NCI-H748 (cell line): Measurements from ENCODE around the gene ACTL6A.

ENCODE experiments used
- DNase-seq: peaks from one replicate; lab custom pipeline; 2025; ENCODE audit not compliant: unreplicated experiment; lab: John Stamatoyannopoulos, UW

The ACTL6A gene

DNA sequence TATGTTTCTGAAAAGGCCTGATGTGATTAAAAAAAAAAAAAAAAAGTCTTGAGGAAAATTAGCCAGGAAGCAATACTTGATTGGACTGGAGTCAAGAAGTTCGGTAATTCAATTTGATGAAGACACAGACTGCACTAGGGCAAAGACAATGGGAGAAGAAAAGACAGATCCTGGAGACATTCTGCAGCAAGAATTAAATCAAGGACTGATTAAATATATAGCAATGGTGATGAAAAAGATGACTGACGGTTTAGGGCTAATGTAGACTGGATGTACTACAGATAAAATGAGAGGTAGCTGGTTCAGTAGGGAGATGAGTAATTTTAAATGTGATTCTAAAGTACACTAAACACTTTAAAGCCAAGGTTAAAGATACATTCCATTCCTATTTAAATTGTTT, 27.9 kb downstream of the ACTL6A start:
- DNase-seq, result no peak

DNA sequence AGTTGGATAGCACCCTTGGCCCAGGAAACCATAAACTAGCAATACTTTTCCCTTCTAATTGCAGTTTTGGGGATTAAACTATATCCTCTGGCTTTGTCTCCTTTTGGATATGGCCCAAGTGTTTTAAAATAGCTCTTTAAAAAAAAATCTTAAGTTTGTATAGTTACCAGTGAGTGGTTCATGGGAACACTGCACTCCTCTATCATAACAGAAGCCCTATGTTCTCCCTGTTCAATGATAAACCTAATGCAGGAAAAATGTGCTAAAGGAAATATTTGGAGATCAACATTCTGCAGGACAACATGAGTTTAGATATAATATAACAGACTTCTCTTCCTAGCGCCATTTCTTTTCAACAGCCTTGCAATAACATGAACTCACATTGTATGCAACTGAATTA, 28.6 kb downstream of the ACTL6A start:
- no peak for DNase-seq

DNA sequence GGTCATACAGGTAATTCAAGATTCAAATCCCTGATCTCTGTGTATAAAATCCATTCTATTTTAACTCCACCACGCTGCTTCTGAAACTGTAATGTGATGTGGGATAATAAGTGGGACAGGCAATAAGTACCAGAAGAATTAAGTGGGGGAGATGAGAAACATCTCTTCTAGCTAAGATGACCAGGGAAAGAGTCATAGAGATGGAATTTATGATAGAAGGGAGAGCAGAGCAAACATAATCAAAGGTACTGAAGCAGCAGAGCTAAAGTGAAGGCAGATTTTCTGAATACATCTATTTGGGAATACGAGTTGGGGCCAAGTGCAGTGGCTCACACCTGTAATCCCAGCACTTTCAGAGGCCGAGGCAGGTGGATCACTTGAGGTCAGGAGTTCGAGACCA, 36.8 kb downstream of the ACTL6A start:
- no peak for DNase-seq

DNA sequence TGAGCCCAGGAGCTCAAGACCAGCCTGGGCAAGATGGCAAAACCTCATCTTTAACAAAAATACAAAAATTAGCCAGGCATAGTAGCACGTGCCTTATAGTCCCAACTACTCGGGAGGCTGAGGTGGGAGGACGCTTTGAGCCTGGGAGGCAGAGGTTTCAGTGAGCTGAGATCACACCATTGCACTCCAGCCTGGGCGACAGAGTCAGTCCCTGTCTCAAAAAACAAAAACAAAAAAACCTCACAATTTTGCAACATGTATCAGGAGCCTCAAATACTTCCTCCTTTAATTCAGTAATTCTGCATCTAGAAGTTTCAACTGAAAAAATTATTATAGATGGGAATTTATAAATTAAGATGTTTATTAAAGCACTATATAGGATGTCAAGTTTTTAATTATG, 40.6 kb downstream of the ACTL6A start:
- no peak for DNase-seq

DNA sequence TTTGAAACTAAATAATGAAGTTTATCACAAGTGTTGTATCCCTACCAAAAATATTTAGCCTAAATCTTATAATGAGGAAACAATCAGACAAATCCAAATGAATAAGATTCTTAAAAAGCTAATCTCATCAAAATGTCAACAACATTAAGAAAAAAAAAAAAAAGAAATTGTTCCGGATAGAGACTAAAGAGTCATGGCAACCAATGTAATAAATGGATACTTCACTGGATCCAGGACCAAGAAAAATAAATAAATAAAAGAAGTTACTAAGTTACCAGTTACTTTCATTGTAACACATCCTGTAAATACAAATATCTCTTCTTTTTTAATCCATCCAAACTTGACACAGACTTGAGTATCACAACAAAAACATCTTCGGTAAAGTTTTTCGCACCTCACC, 41.1 kb downstream of the ACTL6A start:
- no peak for DNase-seq

DNA sequence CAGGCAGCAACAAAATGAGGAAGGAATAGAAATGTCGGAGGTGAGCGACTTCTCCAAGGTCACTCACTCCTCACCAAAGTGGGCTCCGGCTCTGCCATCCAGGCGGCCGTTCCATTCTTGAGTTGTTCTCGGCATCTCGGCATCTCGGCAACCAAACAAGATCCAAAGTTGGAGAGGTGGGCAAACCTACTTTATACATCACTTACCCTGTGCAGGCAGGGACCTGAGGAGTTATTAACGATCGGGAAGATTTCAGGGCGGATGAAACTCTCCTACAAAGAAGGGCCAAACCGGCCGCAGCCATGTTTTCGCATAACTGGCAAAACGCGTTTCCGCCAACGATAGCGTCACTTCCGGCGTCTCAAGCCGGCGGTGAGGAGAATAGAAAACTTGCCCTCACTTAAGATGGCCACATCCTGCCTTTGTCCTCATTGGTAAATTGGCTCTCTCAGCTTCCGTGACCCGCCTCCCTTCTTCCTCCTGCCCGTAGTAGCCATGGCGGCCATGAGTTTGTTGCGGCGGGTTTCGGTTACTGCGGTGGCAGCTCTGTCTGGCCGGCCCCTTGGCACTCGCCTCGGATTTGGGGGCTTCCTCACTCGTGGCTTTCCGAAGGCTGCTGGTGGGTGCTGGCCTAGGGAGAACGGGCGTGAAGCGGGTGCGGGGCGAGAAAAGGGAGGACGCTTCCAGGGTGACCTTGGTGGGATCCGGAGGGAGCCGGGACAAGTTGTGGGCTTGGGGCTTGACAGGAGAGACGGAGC, 41.8 kb downstream of the ACTL6A start, which contains the start of the genes MRPL47 and NDUFB5:
Gene MRPL47 (minus strand): TSS at position 318 of the 758 bp plus-strand sequence. CDS start 14 bp downstream, at position 304.
Gene NDUFB5 (plus strand): TSS at position 474 of the 758 bp plus-strand sequence. CDS start 22 bp downstream, at position 496.
- DNase-seq, result peak; percentile 95

DNA sequence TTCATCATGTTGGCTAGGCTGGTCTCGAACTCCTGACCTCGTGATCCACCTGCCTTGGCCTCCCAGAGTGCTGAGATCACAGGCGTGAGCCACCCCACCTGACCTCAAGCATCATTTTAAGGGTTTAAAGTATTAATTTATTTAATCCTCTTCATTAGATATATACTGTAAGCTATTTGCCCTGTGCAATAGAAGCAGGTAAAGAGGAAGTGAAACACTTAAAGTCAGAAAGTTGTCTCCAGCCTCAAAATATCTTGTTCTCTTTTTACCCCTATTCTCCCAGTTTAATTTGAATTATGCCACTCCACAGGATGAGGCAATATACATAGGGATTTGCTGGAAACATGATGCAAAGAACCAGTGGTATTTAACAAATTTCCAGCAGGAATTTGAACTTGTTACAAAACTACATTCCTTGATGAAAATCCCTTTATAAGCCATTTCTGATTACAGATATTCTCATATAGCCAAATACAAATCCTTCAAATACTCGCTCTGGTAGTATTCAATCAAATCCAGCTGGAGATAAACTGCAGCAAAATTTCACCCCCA, 43.9 kb downstream of the ACTL6A start:
- no peak for DNase-seq

DNA sequence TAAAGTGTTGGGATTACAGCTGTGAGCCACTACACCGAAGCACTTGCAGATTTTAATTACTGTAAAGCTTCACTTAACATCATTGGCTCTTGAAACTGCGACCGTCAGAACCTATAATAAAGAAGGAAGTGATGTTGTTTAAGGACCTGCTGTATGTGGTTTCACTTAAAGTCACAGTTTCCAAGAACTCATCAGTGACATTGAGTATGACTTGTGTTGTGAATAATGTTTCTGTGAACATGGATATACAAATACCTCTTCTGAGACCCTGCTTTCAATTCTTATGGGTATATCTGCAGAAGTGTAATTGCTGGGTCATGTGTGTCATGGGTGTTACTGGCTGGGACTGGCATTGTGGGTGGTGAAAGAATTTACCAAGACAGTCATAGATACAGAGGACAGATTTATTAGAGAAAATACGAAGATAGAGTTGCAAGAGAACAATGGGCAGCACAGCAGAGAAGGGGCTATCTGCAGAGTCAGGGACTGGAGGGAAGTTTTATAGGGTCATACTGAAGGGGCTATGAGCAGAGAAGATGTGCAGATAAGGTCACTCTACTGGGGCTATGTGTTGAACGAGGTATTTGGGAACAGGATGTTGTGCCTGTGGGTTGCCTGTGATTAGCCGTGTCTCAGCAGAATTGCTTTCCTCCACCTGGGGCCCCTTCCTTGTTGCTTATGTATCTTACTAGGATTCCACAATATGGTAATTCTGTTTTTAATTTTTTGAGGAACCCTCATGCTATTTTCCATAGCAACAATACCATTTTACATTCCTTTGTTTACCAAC, 46.4 kb downstream of the ACTL6A start:
- no peak for DNase-seq

DNA sequence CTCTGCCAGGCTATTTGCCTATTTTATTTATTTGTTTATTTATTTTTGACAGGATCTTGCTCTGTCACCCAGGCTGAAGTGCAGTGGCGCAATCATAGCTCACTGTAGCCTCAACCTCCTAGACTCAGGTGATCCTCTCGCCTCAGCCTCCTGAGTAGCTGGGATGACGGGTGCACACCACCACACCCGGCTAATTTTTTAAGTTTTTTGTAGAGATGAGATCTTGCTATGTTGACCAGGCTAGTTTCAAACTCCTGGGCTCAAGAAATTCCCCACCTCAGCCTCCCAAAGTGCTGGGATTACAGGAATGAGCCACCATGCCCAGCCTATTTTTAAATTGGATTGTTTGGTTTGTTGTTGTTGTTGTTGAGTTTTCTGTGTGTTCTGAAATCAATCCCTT, 47.3 kb downstream of the ACTL6A start:
- DNase-seq, result no peak

DNA sequence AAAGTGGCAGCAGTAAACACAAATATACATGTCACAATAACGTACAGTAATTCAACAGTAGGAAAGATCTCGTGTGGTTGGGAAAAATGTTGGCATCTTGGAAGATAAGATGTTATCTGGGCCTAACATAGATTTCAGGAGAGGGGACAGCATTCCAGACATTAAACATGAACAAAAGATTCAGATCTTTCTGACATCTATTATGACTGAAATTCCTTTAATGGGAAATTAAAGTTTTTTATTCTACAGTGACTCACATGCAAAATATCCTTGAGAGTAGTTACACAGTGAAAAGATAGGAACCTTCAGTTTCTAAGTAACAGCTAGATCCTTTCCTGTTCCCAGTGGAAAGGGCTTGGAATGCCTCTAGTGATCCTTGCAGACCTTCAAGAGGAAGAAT, 51.1 kb downstream of the ACTL6A start:
- no peak for DNase-seq

DNA sequence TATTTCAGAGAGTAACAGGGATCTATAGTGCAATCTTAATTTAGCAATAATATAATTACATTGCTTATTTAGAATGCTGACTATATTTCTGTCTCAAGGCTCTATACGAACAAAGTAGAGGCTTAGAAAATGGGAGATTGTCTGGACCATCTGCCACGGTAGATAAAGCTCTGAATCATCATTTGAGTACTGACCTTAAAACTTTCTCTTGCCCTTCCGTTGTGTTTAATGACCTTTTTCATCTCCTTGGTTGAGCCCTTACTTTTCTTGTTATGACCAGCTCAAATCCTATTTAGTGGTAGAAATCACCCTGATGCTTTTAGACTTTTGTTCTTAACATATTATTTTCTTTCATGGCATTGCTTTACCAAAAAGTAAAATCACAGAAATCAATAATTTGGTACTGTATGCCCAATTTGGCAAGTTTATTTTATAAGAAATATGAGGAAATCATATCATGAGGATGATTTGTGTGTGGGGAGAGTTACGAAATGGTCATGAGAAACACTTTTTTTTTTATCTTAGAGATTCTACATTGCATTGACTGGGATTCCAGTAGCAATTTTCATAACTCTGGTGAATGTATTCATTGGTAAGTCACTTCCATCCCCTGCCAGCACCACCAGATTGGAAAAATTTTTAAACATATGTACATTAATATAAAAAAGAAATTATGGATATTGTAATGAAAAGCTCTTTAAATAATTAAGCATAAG, 52.9 kb downstream of the ACTL6A start:
- DNase-seq, result no peak

DNA sequence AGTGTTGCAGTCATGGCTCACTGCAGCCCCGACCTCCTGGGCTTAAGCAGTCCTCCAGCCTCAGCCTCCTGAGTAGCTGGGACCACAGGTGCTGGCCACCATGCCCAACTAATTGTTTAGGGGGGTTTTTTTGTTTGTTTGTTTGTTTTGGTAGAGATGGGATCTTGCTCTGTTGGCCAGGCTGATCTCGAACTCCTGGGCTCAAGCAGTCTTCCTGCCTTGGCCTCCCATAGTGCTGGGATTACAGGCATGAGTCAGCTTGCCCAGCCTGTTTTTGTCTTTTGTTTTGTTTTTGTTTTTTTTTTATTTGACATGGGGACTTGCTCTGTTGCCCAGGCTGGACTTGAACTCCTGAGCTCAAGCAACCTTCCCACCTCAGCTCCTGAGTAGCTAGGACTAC, 59.3 kb downstream of the ACTL6A start:
- DNase-seq, result no peak

DNA sequence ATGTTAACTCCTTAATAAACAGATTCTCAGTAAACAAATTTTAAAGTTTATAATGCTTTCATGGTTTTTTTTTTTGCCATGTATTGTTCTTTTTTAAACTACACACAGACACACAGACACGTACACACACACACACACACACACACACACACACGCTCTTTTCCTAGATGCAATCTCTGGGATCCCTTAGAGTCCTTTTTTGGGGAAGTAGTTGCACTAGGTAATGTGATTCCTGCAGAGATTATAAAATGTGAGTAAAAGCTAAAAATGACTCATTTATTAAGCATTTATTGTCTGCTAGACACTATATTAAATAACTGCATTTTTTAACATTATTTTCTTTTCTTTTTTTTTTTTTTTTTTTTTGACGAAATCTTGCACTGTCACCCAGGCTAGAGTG, 61.7 kb downstream of the ACTL6A start:
- DNase-seq, result no peak

DNA sequence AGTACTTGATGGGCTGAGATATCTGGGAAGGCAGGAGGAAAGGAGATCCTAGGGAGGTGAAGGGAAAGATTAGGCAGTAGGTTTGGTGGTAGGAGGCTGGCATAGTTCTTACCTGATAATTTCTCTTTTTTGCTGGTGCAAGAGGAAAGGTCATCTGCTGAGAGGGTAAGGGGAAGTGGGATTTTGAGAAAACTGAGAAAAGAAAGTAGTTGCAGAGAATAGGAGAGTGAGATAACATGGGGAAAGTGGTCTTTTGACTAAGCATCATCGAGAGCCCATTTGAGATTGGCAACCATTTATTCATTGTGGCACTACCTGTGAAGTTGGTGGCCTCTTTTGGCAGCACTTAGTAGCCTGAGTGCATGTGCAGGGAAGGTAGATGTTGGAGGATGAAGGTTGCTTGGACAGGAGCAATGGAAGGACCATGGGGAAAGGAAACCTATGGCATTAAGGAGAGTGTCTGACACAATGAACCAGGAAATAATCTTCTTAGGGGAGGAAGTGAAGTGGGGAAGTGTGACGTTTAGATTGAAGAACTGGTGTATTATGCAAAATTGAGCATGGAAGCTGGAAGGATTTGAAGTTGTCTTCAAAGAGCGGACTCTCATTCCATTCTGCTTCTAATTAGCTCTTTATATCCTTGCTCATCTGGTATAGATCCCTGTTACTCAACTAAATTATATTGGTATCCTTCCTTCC, 68.2 kb downstream of the ACTL6A start:
- no peak for DNase-seq
